Ovary (tissue), 3 donors: ENCODE results near the gene PHACTR1.

Source experiments
- CTCF ChIP-seq, 3 donors: fragments of 450-650 bp in 2 of 3; fragments of 200-600 bp in 1 of 3; IDR thresholded peaks; one replicate each; pipeline versions ENCODE4 v1.5.1 to v1.8.0; 2016 to 2022; ENCODE audit warnings: antibody characterized with exemption in 3 of 3, mild to moderate bottlenecking in 1 of 3
- POLR2A ChIP-seq: fragments of 450-650 bp; IDR thresholded peaks from one replicate; pipeline ENCODE4 v1.6.1; 2017; ENCODE audit warnings: antibody characterized with exemption, mild to moderate bottlenecking, moderate library complexity
- donor health status: DM: no; HTN: no; CAD: no.

- TF ChIP-seq CTCF (IDR thresholded peaks at IDR 0.05) (no peak), POLR2A (no peak)
Measured at GRCh38 chr6:13012296-13012695, 295.7 kb downstream of the PHACTR1 start.
